Activated T-cell treated with anti-CD3 and anti-CD28 coated beads for 48 hours (primary cell): ENCODE results near the gene DAGLA.

ENCODE experiments used
- DNase-seq: peaks from one replicate; pipeline ENCODE4 v3.0.0-alpha.2; 2020; ENCODE audit warnings: low read depth

Gene DAGLA

GRCh38 chr11:61690706-61691379 is 10.7 kb downstream of the DAGLA start:
- DNase-seq: no peak

- no peak for DNase-seq
Measured at GRCh38 chr11:61691380-61692156, 11.4 kb downstream of the DAGLA start.

GRCh38 chr11:61693922-61694601 is 13.9 kb downstream of the DAGLA start:
- no peak for DNase-seq

- DNase-seq: no peak
Measured at GRCh38 chr11:61694602-61694939, 14.4 kb downstream of the DAGLA start.

GRCh38 chr11:61694946-61695706 is 14.9 kb downstream of the DAGLA start:
- DNase-seq: no peak

- peak; percentile 91 for DNase-seq
Measured at GRCh38 chr11:61695917-61696316, 15.7 kb downstream of the DAGLA start.

- no peak for DNase-seq
Measured at GRCh38 chr11:61696602-61697001, 16.4 kb downstream of the DAGLA start.

- DNase-seq: no peak
Measured at GRCh38 chr11:61697078-61697502, 16.9 kb downstream of the DAGLA start.

GRCh38 chr11:61697764-61698163 is 17.6 kb downstream of the DAGLA start:
- no peak for DNase-seq

GRCh38 chr11:61698173-61698948 is 18.2 kb downstream of the DAGLA start:
- DNase-seq: no peak

GRCh38 chr11:61699737-61700160 is 19.6 kb downstream of the DAGLA start:
- DNase-seq: no peak

- DNase-seq: no peak
Measured at GRCh38 chr11:61700212-61700611, 20.0 kb downstream of the DAGLA start.

- no peak for DNase-seq
Measured at GRCh38 chr11:61700720-61701119, 20.5 kb downstream of the DAGLA start.

- DNase-seq: no peak
Measured at GRCh38 chr11:61701242-61701886, 21.2 kb downstream of the DAGLA start.

- DNase-seq: no peak
Measured at GRCh38 chr11:61702701-61703312, 22.6 kb downstream of the DAGLA start.

GRCh38 chr11:61704838-61705237 is 24.6 kb downstream of the DAGLA start:
- DNase-seq: no peak

GRCh38 chr11:61706452-61707400 is 26.5 kb downstream of the DAGLA start:
- DNase-seq: no peak

- no peak for DNase-seq
Measured at GRCh38 chr11:61707574-61707973, 27.4 kb downstream of the DAGLA start.

- no peak for DNase-seq
Measured at GRCh38 chr11:61709110-61709509, 28.9 kb downstream of the DAGLA start.
